Placental pericyte (primary cell): ENCODE results near the gene ARHGAP40. TPM values are rescaled to one million over a fixed set of nuclear protein-coding genes. Genes with fewer than 3 reads are reported as not detected.

Source experiments
- total RNA-seq: library from RNA; depleted of rRNA; stranded (reverse); fragments of >200 nt; gene quantifications from 2 replicates; pipeline ENCODE4 v1.2.3, GENCODE V29; 2012

The ARHGAP40 gene
- 0.43 TPM in 1 of 2 replicates, not detected in the other for total RNA-seq

DNA sequence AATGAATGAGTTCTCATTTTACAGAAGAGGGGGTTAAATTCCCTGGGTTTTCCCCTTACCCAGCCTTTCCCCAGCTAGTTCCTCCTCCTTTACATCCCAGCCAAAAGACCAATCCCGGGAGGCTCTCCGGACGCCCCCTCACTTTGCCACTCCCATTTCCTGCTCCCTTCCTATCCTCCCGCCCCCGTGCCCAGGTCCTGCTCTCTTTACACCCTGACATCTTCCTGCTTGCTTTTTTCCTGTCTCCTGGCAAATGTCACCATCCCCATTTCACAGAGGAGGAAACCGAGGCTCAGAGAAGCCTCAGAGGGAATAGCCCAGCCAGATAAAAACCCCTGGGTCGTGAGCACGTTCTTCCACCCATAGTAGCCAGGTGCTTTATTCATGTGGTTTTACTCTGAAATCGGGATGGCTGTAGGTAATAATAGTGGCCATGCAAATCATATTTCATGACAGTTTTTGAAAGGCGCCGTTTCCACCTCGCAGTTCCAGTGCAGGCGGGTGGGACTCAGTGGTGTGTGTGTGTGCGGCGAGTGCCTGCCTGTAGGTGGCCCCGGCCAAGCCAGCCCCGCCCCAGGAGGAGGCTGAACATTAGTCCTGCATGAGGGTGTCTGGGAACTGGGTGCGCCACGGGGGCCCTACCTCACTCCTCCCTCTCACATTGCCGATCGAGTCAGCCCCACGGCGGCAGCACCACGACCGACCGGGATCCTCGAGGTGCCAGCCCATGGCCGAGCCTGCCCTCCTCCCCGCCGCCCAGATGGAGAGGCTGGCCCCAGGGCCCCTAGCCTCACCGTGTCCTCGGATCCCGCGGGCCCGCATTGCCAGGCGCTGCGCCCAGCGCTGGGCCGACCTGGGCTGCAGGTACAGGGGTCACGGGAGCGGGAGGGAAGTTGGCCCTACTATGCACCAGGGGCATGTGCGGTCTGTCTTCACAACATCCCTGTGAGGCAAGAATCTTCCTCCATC is at the start of gene ARHGAP40:
Gene ARHGAP40, plus strand, starts transcription at position 594 of the 969 bp plus-strand sequence.

GRCh38 chr20:38581013-38581412 is 20.6 kb upstream of the ARHGAP40 start, which contains the start of gene ADIG:
ADIG (plus strand) TSS chr20:38581197; CDS start chr20:38581251, 54 bp downstream.

Other genes starting within 250 kb of the ARHGAP40 start
- 11.2 and 11.5 TPM in 2 replicates for gene SNHG17, start 166.5 kb upstream of the ARHGAP40 start, total RNA-seq
- 40.9 and 49.0 TPM in 2 replicates for gene RALGAPB, start 129.0 kb upstream of the ARHGAP40 start, total RNA-seq
- not detected in 2 replicates for gene ADIG, start 20.6 kb upstream of the ARHGAP40 start, total RNA-seq
- gene SLC32A1, start 122.7 kb downstream of the ARHGAP40 start, total RNA-seq: not detected in 2 replicates
- 5.3 and 7.0 TPM in 2 replicates for gene ACTR5, start 146.7 kb downstream of the ARHGAP40 start, total RNA-seq
- 0.14 TPM in 1 of 2 replicates, not detected in the other for gene PPP1R16B, start 203.9 kb downstream of the ARHGAP40 start, total RNA-seq